ENCODE measurements around the gene MAP3K19.

- TF ChIP-seq GATA2 (IDR thresholded peaks at IDR 0.05; ENCODE audit: low read depth, low read length) (no peak), GATA3 (IDR thresholded peaks at IDR 0.05; ENCODE audit: low read depth, low read length) (no peak)
Observed at GRCh38 chr2:135004005-135004746, 43.1 kb downstream of the MAP3K19 start.
